ENCODE data around the gene ERAL1. TPM values are rescaled to one million over a fixed set of nuclear protein-coding genes. Genes with fewer than 3 reads are reported as not detected.

The ERAL1 gene
- total and polyA plus RNA-seq, 2 of the 13 experiments (the other 11 are each of a cell fraction or from before 2014, with no cell fraction given): 46.9 to 72.2 TPM

DNA sequence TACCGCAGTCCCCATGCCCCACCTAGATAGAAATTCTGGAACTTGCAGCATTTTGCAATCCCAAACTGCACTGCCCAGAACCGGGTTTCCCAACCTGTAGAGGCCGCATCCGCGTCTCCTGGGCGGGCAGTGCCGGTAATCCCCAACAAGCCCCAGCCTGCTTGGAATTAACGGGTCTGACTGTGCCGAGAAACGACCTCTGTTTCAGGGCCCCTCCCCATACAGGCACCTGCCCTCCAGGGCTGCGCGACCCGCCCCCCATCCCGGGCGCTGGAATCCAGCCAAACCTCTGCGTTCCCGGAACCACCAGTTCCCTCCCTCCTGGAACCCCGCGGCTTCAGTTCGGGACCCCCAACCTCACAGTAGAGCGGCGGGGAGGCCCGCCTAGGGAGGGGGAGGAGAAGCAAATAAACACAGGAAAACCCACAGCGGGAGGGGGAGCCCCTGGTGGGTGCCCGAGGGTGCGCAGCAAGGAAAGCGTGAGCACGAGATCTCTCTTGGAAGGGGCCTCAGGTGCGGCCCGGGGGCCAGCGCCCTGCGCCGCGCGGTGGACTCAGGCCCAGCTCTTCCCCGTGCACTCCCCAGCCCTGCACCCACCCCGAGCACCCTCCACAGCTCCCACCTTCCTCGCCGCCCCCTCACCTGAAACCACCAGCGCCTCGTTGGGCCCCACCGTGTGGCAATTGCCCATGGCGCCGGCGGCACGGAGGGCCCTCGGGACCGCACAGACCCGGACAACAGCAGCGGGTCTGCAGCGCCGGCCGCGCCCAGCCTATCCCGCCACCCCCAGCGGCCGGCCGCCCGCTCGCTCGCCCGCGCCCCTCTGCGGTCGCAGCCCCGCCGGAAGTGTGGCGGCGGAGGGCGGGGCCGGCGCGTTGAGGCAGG is 42.3 kb downstream of the ERAL1 start, which contains the start of gene FLOT2 (continued):
- no peak for TF ChIP-seq JDP2 (CRISPR knock-in tag; IDR thresholded peaks at IDR 0.05; ENCODE audit: borderline replicate concordance)
- TF ChIP-seq, protein P1, sequence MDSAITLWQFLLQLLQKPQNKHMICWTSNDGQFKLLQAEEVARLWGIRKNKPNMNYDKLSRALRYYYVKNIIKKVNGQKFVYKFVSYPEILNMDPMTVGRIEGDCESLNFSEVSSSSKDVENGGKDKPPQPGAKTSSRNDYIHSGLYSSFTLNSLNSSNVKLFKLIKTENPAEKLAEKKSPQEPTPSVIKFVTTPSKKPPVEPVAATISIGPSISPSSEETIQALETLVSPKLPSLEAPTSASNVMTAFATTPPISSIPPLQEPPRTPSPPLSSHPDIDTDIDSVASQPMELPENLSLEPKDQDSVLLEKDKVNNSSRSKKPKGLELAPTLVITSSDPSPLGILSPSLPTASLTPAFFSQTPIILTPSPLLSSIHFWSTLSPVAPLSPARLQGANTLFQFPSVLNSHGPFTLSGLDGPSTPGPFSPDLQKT (CRISPR knock-in tag; IDR thresholded peaks at IDR 0.05; ENCODE audit: borderline replicate concordance): no peak
- 0 out of 2 replicates have a peak, but pooled peaks have one; percentile 13 for TF ChIP-seq BRCA1 (CRISPR knock-in tag; IDR thresholded peaks at IDR 0.05)
- no peak for TF ChIP-seq SYNCRIP (IDR thresholded peaks at IDR 0.05; ENCODE audit: insufficient read depth, low read depth, low read length)
- 0 out of 2 replicates have a peak, but pooled peaks have one; percentile 79 for TF ChIP-seq FOXO4 (CRISPR knock-in tag; conservative IDR thresholded peaks at IDR 0.05)
- TF ChIP-seq ZBTB43 (CRISPR knock-in tag; conservative IDR thresholded peaks at IDR 0.05): no peak; the same call in 1 of the 2 replicates
- peak; percentile 71; the same call in 1 of the 2 replicates for TF ChIP-seq TGIF2 (CRISPR knock-in tag; IDR thresholded peaks at IDR 0.05)
- TF ChIP-seq ZBTB46 (CRISPR knock-in tag; IDR thresholded peaks at IDR 0.05; ENCODE audit: borderline replicate concordance): no peak
- no peak for TF ChIP-seq FOXM1 (CRISPR knock-in tag; IDR thresholded peaks at IDR 0.05)
- no peak for TF ChIP-seq FOXK2 (IDR thresholded peaks at IDR 0.05)
- no peak for TF ChIP-seq REXO4 (CRISPR knock-in tag; IDR thresholded peaks at IDR 0.05; ENCODE audit: borderline replicate concordance)
- TF ChIP-seq JUN (CRISPR knock-in tag; IDR thresholded peaks at IDR 0.05): 0 out of 2 replicates have a peak, but pooled peaks have one; percentile 22
- TF ChIP-seq ZNF552 (CRISPR knock-in tag; IDR thresholded peaks at IDR 0.05; ENCODE audit: borderline replicate concordance): no peak
- no peak; a peak in 1 of 4 replicates for TF ChIP-seq KLF16 (CRISPR knock-in tag; IDR thresholded peaks at IDR 0.05)
- TF ChIP-seq CHD4 (IDR thresholded peaks at IDR 0.05; ENCODE audit: borderline replicate concordance, low read length): no peak
- no peak for TF ChIP-seq LCORL (IDR thresholded peaks at IDR 0.05)
- peak; percentile 66 for TF ChIP-seq LCORL (CRISPR knock-in tag; IDR thresholded peaks at IDR 0.05)

Measured in HepG2 (cell line).